A172 (cell line): ENCODE results near the gene MEX3A. TPM values are rescaled to one million over a fixed set of nuclear protein-coding genes. Genes with fewer than 3 reads are reported as not detected.

Source experiments
- DNase-seq: peaks from one replicate; pipeline ENCODE4 v3.0.0-alpha.2; 2015; ENCODE audit warnings: low spot score
- total RNA-seq: library from RNA; depleted of rRNA; stranded (reverse); fragments of >200 nt; shearing (Covaris generic); gene quantifications from 2 replicates; pipeline ENCODE4 v1.2.3, GENCODE V29; 2014

Gene MEX3A
- total RNA-seq, 1 experiment from 2014 or later = 11.2 TPM

- peak; percentile 81 for DNase-seq
These were observed 20.6 kb upstream of the MEX3A start for GRCh38 chr1:156102633-156103511.

GRCh38 chr1:156101880-156102279 is 19.6 kb upstream of the MEX3A start:
- no peak for DNase-seq

GRCh38 chr1:156100205-156100995 is 18.1 kb upstream of the MEX3A start:
- DNase-seq = no peak

GRCh38 chr1:156099282-156099681 is 17.0 kb upstream of the MEX3A start:
- no peak for DNase-seq

GRCh38 chr1:156098784-156099183 is 16.5 kb upstream of the MEX3A start:
- no peak for DNase-seq

- no peak for DNase-seq
These were observed 15.4 kb upstream of the MEX3A start for GRCh38 chr1:156097499-156098178.

GRCh38 chr1:156096640-156097391 is 14.6 kb upstream of the MEX3A start:
- DNase-seq = peak; percentile 92

- DNase-seq = no peak
These were observed 13.7 kb upstream of the MEX3A start for GRCh38 chr1:156095906-156096508.

GRCh38 chr1:156091610-156092009 is 9.3 kb upstream of the MEX3A start:
- DNase-seq = no peak

GRCh38 chr1:156090840-156091188 is 8.5 kb upstream of the MEX3A start:
- peak; percentile 92 for DNase-seq

GRCh38 chr1:156090138-156090839 is 8.0 kb upstream of the MEX3A start:
- DNase-seq = no peak

- no peak for DNase-seq
These were observed 7.4 kb upstream of the MEX3A start for GRCh38 chr1:156089704-156090103.

GRCh38 chr1:156086256-156086662 is 4.0 kb upstream of the MEX3A start:
- peak; percentile 76 for DNase-seq

- DNase-seq = no peak
These were observed 1.8 kb upstream of the MEX3A start for GRCh38 chr1:156083800-156084790.

- no peak for DNase-seq
These were observed 352 bp downstream of the MEX3A start for GRCh38 chr1:156081917-156082308.

GRCh38 chr1:156081180-156081916 is 917 bp downstream of the MEX3A start:
- peak; percentile 51 for DNase-seq

- no peak for DNase-seq
These were observed 1.4 kb downstream of the MEX3A start for GRCh38 chr1:156080863-156081179.

- no peak for DNase-seq
These were observed 1.9 kb downstream of the MEX3A start for GRCh38 chr1:156080241-156080862.
